BLaER1 treated with 17β-estradiol and CSF1 and Interleukin-3, amounts not matched to agents 10 nM and 100 nM (cell line): ENCODE measurements around the gene FPGS.
"Not testable (repeated sequence)": the region's sequence is repeated elsewhere in the genome, so short reads cannot be mapped to it uniquely, and the experiment has no call there.

Source experiments
- H3K27ac ChIP-seq, 11 experiments: shearing (Covaris generic); formaldehyde crosslinking; 2 replicates each; pipeline ENCODE4 v1.8.1; 2022
- H3K27me3 ChIP-seq, 11 experiments: shearing (Covaris generic); formaldehyde crosslinking; 2 replicates each; pipeline ENCODE4 v1.8.1; 2022
- H3K36me3 ChIP-seq, 11 experiments: shearing (Covaris generic); formaldehyde crosslinking; 2 replicates each; pipeline ENCODE4 v1.8.1; 2022
- H3K4me1 ChIP-seq, 10 experiments: shearing (Covaris generic); formaldehyde crosslinking; 2 replicates each; pipeline ENCODE4 v1.8.1; 2022
- H3K4me2 ChIP-seq, 11 experiments: shearing (Covaris generic); formaldehyde crosslinking; 2 replicates each; pipeline ENCODE4 v1.8.1; 2022
- H3K4me3 ChIP-seq, 10 experiments: shearing (Covaris generic); formaldehyde crosslinking; 2 replicates each; pipeline ENCODE4 v1.8.1; 2022
- H3K9ac ChIP-seq, 11 experiments: shearing (Covaris generic); formaldehyde crosslinking; 2 replicates each; pipeline ENCODE4 v1.8.1; 2022
- H3K9me3 ChIP-seq, 11 experiments: shearing (Covaris generic); formaldehyde crosslinking; replicated peaks in 1 of 11; 2 replicates each; pipeline ENCODE4 v1.8.1; 2022
- H4K20me1 ChIP-seq, 11 experiments: shearing (Covaris generic); formaldehyde crosslinking; 2 replicates each; pipeline ENCODE4 v1.8.1; 2022
- Cebpa-rat ChIP-seq, 11 experiments: shearing (Covaris generic); IDR thresholded peaks; 2 replicates each; pipeline ENCODE4 v1.8.1; 2022

The FPGS gene, protein sequence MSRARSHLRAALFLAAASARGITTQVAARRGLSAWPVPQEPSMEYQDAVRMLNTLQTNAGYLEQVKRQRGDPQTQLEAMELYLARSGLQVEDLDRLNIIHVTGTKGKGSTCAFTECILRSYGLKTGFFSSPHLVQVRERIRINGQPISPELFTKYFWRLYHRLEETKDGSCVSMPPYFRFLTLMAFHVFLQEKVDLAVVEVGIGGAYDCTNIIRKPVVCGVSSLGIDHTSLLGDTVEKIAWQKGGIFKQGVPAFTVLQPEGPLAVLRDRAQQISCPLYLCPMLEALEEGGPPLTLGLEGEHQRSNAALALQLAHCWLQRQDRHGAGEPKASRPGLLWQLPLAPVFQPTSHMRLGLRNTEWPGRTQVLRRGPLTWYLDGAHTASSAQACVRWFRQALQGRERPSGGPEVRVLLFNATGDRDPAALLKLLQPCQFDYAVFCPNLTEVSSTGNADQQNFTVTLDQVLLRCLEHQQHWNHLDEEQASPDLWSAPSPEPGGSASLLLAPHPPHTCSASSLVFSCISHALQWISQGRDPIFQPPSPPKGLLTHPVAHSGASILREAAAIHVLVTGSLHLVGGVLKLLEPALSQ

DNA sequence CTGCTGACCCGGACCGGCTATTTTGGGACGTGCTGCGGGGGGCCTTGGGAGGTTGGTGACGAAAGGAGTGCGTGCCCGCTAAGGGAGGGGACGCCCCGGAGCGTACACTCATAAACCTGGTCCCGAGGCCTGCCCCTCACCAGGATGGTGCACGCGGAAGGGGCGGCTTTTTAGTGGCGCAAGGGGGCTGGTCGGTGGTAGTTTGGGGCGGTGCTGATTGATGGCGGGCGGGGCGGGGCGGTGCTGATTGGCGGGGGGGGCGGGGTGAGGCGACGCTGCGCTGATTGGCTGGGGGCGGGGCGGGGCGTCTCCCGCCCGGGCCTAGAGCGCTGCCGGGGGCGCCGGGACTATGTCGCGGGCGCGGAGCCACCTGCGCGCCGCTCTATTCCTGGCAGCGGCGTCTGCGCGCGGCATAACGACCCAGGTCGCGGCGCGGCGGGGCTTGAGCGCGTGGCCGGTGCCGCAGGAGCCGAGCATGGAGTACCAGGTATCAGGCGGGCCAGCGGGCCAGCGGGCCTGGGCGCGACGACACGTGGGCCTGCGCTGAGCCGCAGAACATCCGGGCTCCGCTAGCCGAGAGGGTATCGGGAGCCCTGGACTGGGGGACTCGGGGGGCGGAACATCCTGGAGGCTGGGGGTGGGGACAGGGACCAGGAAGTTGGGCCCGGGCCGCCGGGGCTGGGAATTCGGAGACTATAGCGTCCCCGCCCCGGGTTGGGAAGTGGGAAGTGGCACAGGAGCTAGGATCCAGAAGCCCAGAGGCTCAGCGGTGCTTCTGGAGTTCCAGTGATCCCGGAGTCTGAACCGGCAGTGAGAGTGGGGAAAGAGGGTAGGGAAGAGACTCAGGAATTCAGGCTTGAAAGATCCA lies at the start of gene FPGS:
TSS of gene FPGS (plus strand) at position 307 of the 868 bp plus-strand sequence. CDS start at position 350, 43 bp downstream.
- Histone ChIP-seq H3K36me3 (peaks cover 13 to 40% (median 38%) of the 10 kb centered on the region in 11 experiments), H3K27me3 (0 out of 22 replicates have a peak, but pooled peaks cover 0 to under 1% (median 0%) of the 10 kb centered on the region in 11 experiments), H3K4me3 (peak within 1 kb of the TSS; percentile 74 to 99 (median 91)), H4K20me1 (peaks cover 11 to 47% (median 40%) of the 10 kb centered on the region in 11 experiments; a peak in 19 of 22 replicates), H3K4me2 (peak within 1 kb of the TSS; percentile 95 to 100 (median 98)), H3K9ac (peak within 1 kb of the TSS; percentile 91 to 97 (median 94)), H3K27ac (peak within 1 kb of the TSS; percentile 86 to 95 (median 92)), H3K9me3 (no peaks in the 10 kb centered on the region), H3K4me1 (peaks cover 68 to 91% (median 89%) of the 10 kb centered on the region in 10 experiments)
- TF ChIP-seq Cebpa-rat (IDR thresholded peaks at IDR 0.05), result no peak

- H3K4me3 ChIP-seq, result no peak overlapping the region
- no peaks in the 10 kb centered on the region for H3K27me3 ChIP-seq
- H4K20me1 ChIP-seq, result peaks cover 16 to 79% (median 43%) of the 10 kb centered on the region in 11 experiments; a peak in 18 of 22 replicates
- no peak overlapping the region for H3K4me2 ChIP-seq
- peaks cover 53 to 93% (median 79%) of the 10 kb centered on the region in 11 experiments for H3K36me3 ChIP-seq
- no peaks in the 10 kb centered on the region for H3K9me3 ChIP-seq
- H3K9ac ChIP-seq, result no peak overlapping the region
- H3K27ac ChIP-seq, result no peak overlapping the region
- peaks cover 0 to 7% (median 0%) of the 10 kb centered on the region in 10 experiments; a peak in 1 of 20 replicates for H3K4me1 ChIP-seq
- TF ChIP-seq Cebpa-rat (IDR thresholded peaks at IDR 0.05), result no peak
Measured at GRCh38 chr9:127753148-127753547, 49.5 kb upstream of the FPGS start.

- H3K36me3 ChIP-seq, result peaks cover 52 to 93% (median 79%) of the 10 kb centered on the region in 11 experiments
- H3K27me3 ChIP-seq, result no peaks in the 10 kb centered on the region
- no peak for TF ChIP-seq Cebpa-rat (IDR thresholded peaks at IDR 0.05)
- peaks cover 16 to 74% (median 43%) of the 10 kb centered on the region in 11 experiments; a peak in 18 of 22 replicates for H4K20me1 ChIP-seq
- no peak overlapping the region for H3K9ac ChIP-seq
- no peak overlapping the region for H3K4me3 ChIP-seq
- H3K4me2 ChIP-seq, result no peak overlapping the region
- peaks cover 0 to 7% (median 0%) of the 10 kb centered on the region in 10 experiments; a peak in 1 of 20 replicates for H3K4me1 ChIP-seq
- H3K9me3 ChIP-seq, result no peaks in the 10 kb centered on the region
- no peak overlapping the region for H3K27ac ChIP-seq
Measured at GRCh38 chr9:127753622-127754021, 49.1 kb upstream of the FPGS start.

GRCh38 chr9:127754099-127755060 lies 48.3 kb upstream of the FPGS start:
- Histone ChIP-seq H3K27me3 (no peaks in the 10 kb centered on the region), H3K9me3 (no peaks in the 10 kb centered on the region), H3K4me2 (no peak overlapping the region), H3K36me3 (peaks cover 52 to 93% (median 79%) of the 10 kb centered on the region in 11 experiments), H3K27ac (no peak overlapping the region), H3K4me3 (no peak overlapping the region), H3K9ac (no peak overlapping the region), H3K4me1 (peaks cover 0 to 7% (median 0%) of the 10 kb centered on the region in 10 experiments; a peak in 1 of 20 replicates), H4K20me1 (peaks cover 16 to 73% (median 41%) of the 10 kb centered on the region in 11 experiments; a peak in 18 of 22 replicates)
- TF ChIP-seq Cebpa-rat (IDR thresholded peaks at IDR 0.05), result no peak

GRCh38 chr9:127755061-127756060 lies 47.3 kb upstream of the FPGS start:
- H4K20me1 ChIP-seq, result peaks cover 16 to 67% (median 39%) of the 10 kb centered on the region in 11 experiments; a peak in 18 of 22 replicates
- no peak overlapping the region for H3K9ac ChIP-seq
- no peaks in the 10 kb centered on the region for H3K9me3 ChIP-seq
- H3K36me3 ChIP-seq, result peaks cover 48 to 93% (median 78%) of the 10 kb centered on the region in 11 experiments
- peaks cover 0 to 7% (median 0%) of the 10 kb centered on the region in 10 experiments; a peak in 1 of 20 replicates for H3K4me1 ChIP-seq
- H3K4me3 ChIP-seq, result no peak overlapping the region
- H3K27ac ChIP-seq, result no peak overlapping the region
- H3K27me3 ChIP-seq, result no peaks in the 10 kb centered on the region
- no peak overlapping the region for H3K4me2 ChIP-seq
- no peak for TF ChIP-seq Cebpa-rat (IDR thresholded peaks at IDR 0.05)

GRCh38 chr9:127756233-127756632 lies 46.4 kb upstream of the FPGS start:
- Histone ChIP-seq H3K9ac (no peak overlapping the region), H3K4me1 (peaks cover 0 to 8% (median 2%) of the 10 kb centered on the region in 10 experiments; a peak in 8 of 20 replicates), H3K36me3 (peaks cover 47 to 93% (median 78%) of the 10 kb centered on the region in 11 experiments), H4K20me1 (peaks cover 14 to 60% (median 30%) of the 10 kb centered on the region in 11 experiments; a peak in 18 of 22 replicates), H3K9me3 (no peaks in the 10 kb centered on the region), H3K4me2 (no peak overlapping the region), H3K27me3 (no peaks in the 10 kb centered on the region), H3K27ac (no peak overlapping the region), H3K4me3 (no peak overlapping the region)
- no peak for TF ChIP-seq Cebpa-rat (IDR thresholded peaks at IDR 0.05)

- H3K27me3 ChIP-seq, H3K4me3 ChIP-seq: not testable (repeated sequence)
Measured at GRCh38 chr9:127756776-127757175, 45.9 kb upstream of the FPGS start.

More at GRCh38 chr9:127756776-127757175, 45.9 kb upstream of the FPGS start:
- H3K4me2 ChIP-seq, H3K27ac ChIP-seq, H3K9me3 ChIP-seq, H3K9ac ChIP-seq: not testable (repeated sequence)
- peaks cover 9 to 60% (median 27%) of the 10 kb centered on the region in 11 experiments; a peak in 18 of 22 replicates for H4K20me1 ChIP-seq
- H3K36me3 ChIP-seq, result peaks cover 47 to 93% (median 78%) of the 10 kb centered on the region in 11 experiments
- peaks cover 0 to 13% (median 7%) of the 10 kb centered on the region in 10 experiments; a peak in 14 of 20 replicates for H3K4me1 ChIP-seq
